Neural cell (in vitro differentiated cells): ENCODE results near the gene MED13L. TPM values are rescaled to one million over a fixed set of nuclear protein-coding genes. Genes with fewer than 3 reads are reported as not detected.

Experiments
- H2AFZ ChIP-seq: fragments of 200-600, 300-800 bp; sonication (generic), shearing (Covaris generic); 2 replicates; pipeline ENCODE4 v1.6.0; 2014; ENCODE audit warnings: low read depth, mild to moderate bottlenecking, antibody characterized with exemption, low read length, moderate library complexity
- H3F3A ChIP-seq: fragments of 200-600 bp; shearing (Covaris generic); 2 replicates; pipeline ENCODE4 v1.6.1; 2016; ENCODE audit warnings: mild to moderate bottlenecking, moderate library complexity, mixed read lengths, antibody characterized with exemption, low read length; ENCODE audit not compliant: insufficient read depth, poor library complexity, severe bottlenecking
- H3K27ac ChIP-seq: fragments of 200-600, 300-800 bp; sonication (generic), shearing (Covaris generic); 2 replicates; pipeline ENCODE4 v1.5.1; 2014; ENCODE audit warnings: mild to moderate bottlenecking, low read length, moderate library complexity
- H3K27me3 ChIP-seq: fragments of 300-800, 200-600 bp; sonication (generic), shearing (Covaris generic); 2 replicates; pipeline ENCODE4 v1.6.0; 2014; ENCODE audit warnings: mild to moderate bottlenecking, low read depth, low read length, moderate library complexity; ENCODE audit not compliant: insufficient read depth
- H3K36me3 ChIP-seq: fragments of 300-800, 200-600 bp; sonication (generic), shearing (Covaris generic); 2 replicates; pipeline ENCODE4 v1.5.1; 2014; ENCODE audit warnings: mild to moderate bottlenecking, antibody characterized with exemption, low read length, moderate library complexity; ENCODE audit not compliant: insufficient read depth
- H3K4me2 ChIP-seq: fragments of 300-800, 200-600 bp; sonication (generic), shearing (Covaris generic); 2 replicates; pipeline ENCODE4 v1.6.0; 2014; ENCODE audit warnings: mild to moderate bottlenecking, low read length
- H3K4me3 ChIP-seq: fragments of 300-800, 200-600 bp; sonication (generic), shearing (Covaris generic); 2 replicates; pipeline ENCODE4 v1.5.1; 2014; ENCODE audit warnings: mild to moderate bottlenecking, low read length, moderate library complexity
- H3K79me2 ChIP-seq: fragments of 200-600 bp; shearing (Covaris generic); replicated peaks from 2 replicates; pipeline ENCODE4 v1.6.0; 2014; ENCODE audit warnings: mild to moderate bottlenecking, low read length, moderate library complexity; ENCODE audit not compliant: insufficient read depth
- H3K9ac ChIP-seq: fragments of 300-800, 200-600 bp; sonication (generic), shearing (Covaris generic); 2 replicates; pipeline ENCODE4 v1.6.1; 2016; ENCODE audit warnings: mild to moderate bottlenecking, low read length, mixed read lengths
- H3K9me2 ChIP-seq: fragments of 200-600 bp; shearing (Covaris generic); 2 replicates; pipeline ENCODE4 v1.6.1; 2016; ENCODE audit warnings: mild to moderate bottlenecking, low read length, mixed read lengths; ENCODE audit not compliant: insufficient read depth
- H3K9me3 ChIP-seq: fragments of 200-600, 300-800 bp; sonication (generic), shearing (Covaris generic); 2 replicates; pipeline ENCODE4 v1.6.1; 2016; ENCODE audit warnings: mild to moderate bottlenecking, mixed run types, low read length, moderate library complexity, mixed read lengths
- H4K20me1 ChIP-seq: fragments of 200-600 bp; shearing (Covaris generic); 2 replicates; pipeline ENCODE4 v1.6.1; 2016; ENCODE audit warnings: mild to moderate bottlenecking, mixed run types; ENCODE audit not compliant: insufficient read depth
- EP300 ChIP-seq: fragments of 450-650 bp; conservative IDR thresholded peaks from 2 replicates; pipeline ENCODE4 v1.6.1; 2014; ENCODE audit warnings: antibody characterized with exemption, mild to moderate bottlenecking, moderate library complexity; ENCODE audit not compliant: poor library complexity, severe bottlenecking
- EZH2 ChIP-seq: fragments of 200-600, 300-800 bp; shearing (Covaris generic), sonication (generic); IDR thresholded peaks from 2 replicates; pipeline ENCODE4 v1.6.1; 2014; ENCODE audit warnings: antibody characterized with exemption, low read length, borderline replicate concordance, mild to moderate bottlenecking; ENCODE audit not compliant: insufficient read depth, poor library complexity, severe bottlenecking
- MXI1 ChIP-seq: fragments of 450-650 bp; conservative IDR thresholded peaks from 2 replicates; pipeline ENCODE4 v1.6.1; 2014; ENCODE audit warnings: antibody characterized with exemption, mild to moderate bottlenecking; ENCODE audit not compliant: poor library complexity, severe bottlenecking
- POLR2AphosphoS5 ChIP-seq: IDR thresholded peaks from 2 replicates; pipeline ENCODE4 v1.6.1; 2012
- RAD21 ChIP-seq: fragments of 450-650 bp; conservative IDR thresholded peaks from 2 replicates; pipeline ENCODE4 v1.6.1; 2014; ENCODE audit warnings: antibody characterized with exemption, mild to moderate bottlenecking, moderate library complexity
- SMC3 ChIP-seq: fragments of 450-650 bp; conservative IDR thresholded peaks from 2 replicates; pipeline ENCODE4 v1.6.1; 2014; ENCODE audit warnings: antibody characterized with exemption, mild to moderate bottlenecking, moderate library complexity; ENCODE audit not compliant: poor library complexity
- TAF1 ChIP-seq: IDR thresholded peaks from 2 replicates; pipeline ENCODE4 v1.6.1; 2012; ENCODE audit warnings: low read depth
- polyA plus RNA-seq: library from polyadenylated mRNA; depleted of rRNA; stranded (reverse); fragments of >200 nt; gene quantifications from 2 replicates; pipeline ENCODE4 v1.2.3, GENCODE V29; 2014
- TF ChIP-seq, protein P1 (sequence below): IDR thresholded peaks from 2 replicates; pipeline ENCODE4 v1.6.1; 2012; ENCODE audit warnings: borderline replicate concordance
- TF ChIP-seq, protein P2 (sequence below): fragments of 450-650 bp; IDR thresholded peaks from 2 replicates; pipeline ENCODE4 v1.5.1; 2014; ENCODE audit warnings: antibody characterized with exemption, mild to moderate bottlenecking, moderate library complexity; ENCODE audit not compliant: poor library complexity, severe bottlenecking

MED13L gene
- polyA plus RNA-seq, 1 donor from 2014 or later = 38.9 TPM

DNA sequence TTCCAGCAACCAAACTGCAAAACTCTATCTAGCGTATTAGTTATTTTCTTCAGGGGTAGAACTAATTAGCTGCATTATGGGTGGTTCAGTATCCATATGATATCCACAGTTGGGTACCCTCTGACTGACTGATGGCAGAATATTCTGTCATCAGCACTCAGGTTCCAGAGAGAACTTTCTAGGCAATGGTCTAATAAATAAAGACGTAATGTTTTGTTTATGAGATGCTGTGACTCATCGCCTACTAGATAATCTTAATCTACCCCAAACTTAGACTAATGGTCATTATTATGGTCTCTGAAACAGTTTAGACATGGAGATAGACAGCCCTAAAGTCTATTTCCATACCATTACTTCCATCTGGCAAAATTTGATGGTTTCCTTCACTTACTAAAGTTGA, 220.1 kb downstream of the MED13L start:
- Histone ChIP-seq H3K4me3 (no peak overlapping the region), H4K20me1 (no peaks in the 10 kb centered on the region), H3K4me2 (no peak overlapping the region), H3K9me3 (no peaks in the 10 kb centered on the region), H3K79me2 (peaks cover 6% of the 10 kb centered on the region), H3K9me2 (no peaks in the 10 kb centered on the region), H3K36me3 (no peaks in the 10 kb centered on the region), H3K27ac (no peak overlapping the region), H3F3A (no peaks in the 10 kb centered on the region), H3K9ac (no peak overlapping the region), H2AFZ (no peak overlapping the region), H3K27me3 (no peaks in the 10 kb centered on the region)
- TF ChIP-seq EZH2 (no peak), EP300 (no peak), TAF1 (no peak), SMC3 (no peak), POLR2AphosphoS5 (no peak), RAD21 (no peak)
- TF ChIP-seq, protein P1, sequence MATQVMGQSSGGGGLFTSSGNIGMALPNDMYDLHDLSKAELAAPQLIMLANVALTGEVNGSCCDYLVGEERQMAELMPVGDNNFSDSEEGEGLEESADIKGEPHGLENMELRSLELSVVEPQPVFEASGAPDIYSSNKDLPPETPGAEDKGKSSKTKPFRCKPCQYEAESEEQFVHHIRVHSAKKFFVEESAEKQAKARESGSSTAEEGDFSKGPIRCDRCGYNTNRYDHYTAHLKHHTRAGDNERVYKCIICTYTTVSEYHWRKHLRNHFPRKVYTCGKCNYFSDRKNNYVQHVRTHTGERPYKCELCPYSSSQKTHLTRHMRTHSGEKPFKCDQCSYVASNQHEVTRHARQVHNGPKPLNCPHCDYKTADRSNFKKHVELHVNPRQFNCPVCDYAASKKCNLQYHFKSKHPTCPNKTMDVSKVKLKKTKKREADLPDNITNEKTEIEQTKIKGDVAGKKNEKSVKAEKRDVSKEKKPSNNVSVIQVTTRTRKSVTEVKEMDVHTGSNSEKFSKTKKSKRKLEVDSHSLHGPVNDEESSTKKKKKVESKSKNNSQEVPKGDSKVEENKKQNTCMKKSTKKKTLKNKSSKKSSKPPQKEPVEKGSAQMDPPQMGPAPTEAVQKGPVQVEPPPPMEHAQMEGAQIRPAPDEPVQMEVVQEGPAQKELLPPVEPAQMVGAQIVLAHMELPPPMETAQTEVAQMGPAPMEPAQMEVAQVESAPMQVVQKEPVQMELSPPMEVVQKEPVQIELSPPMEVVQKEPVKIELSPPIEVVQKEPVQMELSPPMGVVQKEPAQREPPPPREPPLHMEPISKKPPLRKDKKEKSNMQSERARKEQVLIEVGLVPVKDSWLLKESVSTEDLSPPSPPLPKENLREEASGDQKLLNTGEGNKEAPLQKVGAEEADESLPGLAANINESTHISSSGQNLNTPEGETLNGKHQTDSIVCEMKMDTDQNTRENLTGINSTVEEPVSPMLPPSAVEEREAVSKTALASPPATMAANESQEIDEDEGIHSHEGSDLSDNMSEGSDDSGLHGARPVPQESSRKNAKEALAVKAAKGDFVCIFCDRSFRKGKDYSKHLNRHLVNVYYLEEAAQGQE = no peak
- TF ChIP-seq, protein P2, sequence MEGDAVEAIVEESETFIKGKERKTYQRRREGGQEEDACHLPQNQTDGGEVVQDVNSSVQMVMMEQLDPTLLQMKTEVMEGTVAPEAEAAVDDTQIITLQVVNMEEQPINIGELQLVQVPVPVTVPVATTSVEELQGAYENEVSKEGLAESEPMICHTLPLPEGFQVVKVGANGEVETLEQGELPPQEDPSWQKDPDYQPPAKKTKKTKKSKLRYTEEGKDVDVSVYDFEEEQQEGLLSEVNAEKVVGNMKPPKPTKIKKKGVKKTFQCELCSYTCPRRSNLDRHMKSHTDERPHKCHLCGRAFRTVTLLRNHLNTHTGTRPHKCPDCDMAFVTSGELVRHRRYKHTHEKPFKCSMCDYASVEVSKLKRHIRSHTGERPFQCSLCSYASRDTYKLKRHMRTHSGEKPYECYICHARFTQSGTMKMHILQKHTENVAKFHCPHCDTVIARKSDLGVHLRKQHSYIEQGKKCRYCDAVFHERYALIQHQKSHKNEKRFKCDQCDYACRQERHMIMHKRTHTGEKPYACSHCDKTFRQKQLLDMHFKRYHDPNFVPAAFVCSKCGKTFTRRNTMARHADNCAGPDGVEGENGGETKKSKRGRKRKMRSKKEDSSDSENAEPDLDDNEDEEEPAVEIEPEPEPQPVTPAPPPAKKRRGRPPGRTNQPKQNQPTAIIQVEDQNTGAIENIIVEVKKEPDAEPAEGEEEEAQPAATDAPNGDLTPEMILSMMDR = no peak

DNA sequence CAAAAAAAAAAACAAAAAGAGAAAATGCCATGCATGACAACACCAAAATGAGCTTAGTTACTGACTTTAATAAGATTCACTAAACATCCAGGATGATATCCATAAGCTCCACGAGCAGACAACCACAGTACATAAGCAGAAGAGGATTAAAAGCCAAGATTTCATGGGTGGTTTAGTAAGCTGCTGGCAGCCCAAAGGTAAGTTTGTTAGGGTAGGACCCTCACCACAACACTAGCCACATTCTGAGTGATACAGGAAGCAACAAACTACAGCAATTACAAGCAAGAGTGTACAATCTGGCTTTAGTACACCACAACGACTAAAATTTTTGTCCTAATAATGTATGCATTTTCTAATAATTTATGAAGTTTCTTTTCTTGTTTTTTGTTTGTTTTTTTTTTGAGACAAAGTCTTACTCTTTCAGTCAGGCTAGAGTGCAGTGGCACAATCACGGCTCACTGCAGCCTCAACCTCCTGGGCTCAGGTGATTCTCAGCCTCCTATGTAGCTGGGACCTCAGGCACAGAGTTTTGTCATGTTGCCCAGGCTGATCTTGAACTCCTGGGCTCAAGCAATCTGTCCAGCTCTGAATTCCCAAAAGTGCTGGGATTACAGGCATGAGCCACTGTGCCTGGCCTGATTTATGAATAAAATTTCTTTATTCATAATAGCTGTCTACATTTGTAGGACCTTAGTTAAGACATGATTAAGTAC, 221.4 kb downstream of the MED13L start:
- peaks cover 6% of the 10 kb centered on the region for H3K79me2 ChIP-seq

More for the DNA sequence above, 221.4 kb downstream of the MED13L start:
- Histone ChIP-seq H2AFZ (no peak overlapping the region), H4K20me1 (no peaks in the 10 kb centered on the region), H3K4me3 (no peak overlapping the region), H3K9ac (no peak overlapping the region), H3K9me2 (no peaks in the 10 kb centered on the region), H3K27me3 (no peaks in the 10 kb centered on the region), H3K4me2 (no peak overlapping the region), H3K36me3 (no peaks in the 10 kb centered on the region), H3K27ac (no peak overlapping the region), H3F3A (no peaks in the 10 kb centered on the region), H3K9me3 (no peaks in the 10 kb centered on the region)
- TF ChIP-seq RAD21 = no peak
- TF ChIP-seq, protein P2 = no peak
- TF ChIP-seq EZH2 = no peak
- TF ChIP-seq TAF1 = no peak
- no peak for TF ChIP-seq MXI1
- TF ChIP-seq, protein P1 = no peak
